ENCODE data around the gene SETD2. TPM values are rescaled to one million over a fixed set of nuclear protein-coding genes. Genes with fewer than 3 reads are reported as not detected.

Gene SETD2
- total RNA-seq, 1 donor = 45.3 TPM

DNA sequence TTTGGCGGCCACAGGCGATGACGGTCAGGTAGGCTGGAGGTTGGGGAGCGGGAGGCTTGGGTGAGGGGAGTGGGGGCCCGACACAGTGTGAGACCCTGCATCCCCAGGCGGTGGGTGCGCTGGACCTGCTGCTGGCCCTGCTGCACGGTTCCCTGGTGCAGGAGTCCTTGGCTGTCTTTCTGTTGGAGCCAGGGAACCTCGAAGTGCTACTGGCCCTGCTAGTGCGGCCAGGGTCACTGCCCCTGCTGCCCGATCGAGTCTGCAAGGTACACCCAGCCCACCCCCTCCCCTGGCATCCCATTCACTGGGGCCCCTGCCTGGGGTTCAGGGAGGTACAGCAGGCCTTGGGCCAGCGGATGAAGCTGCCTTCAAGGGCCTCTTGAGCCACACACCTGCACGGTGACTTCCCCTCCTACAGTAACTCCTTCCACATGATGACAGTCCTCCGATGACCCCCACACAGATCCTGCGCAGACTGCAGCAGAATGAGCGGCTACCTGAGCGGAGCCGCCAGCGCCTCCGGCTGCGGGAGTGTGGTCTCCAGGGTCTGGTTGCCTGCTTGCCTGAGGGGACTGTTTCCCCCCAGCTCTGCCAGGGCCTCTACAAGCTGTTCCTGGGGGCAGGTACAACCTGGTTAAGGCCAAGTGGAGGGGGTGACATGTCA is 164.9 kb downstream of the SETD2 start:
- TF ChIP-seq, protein P1, sequence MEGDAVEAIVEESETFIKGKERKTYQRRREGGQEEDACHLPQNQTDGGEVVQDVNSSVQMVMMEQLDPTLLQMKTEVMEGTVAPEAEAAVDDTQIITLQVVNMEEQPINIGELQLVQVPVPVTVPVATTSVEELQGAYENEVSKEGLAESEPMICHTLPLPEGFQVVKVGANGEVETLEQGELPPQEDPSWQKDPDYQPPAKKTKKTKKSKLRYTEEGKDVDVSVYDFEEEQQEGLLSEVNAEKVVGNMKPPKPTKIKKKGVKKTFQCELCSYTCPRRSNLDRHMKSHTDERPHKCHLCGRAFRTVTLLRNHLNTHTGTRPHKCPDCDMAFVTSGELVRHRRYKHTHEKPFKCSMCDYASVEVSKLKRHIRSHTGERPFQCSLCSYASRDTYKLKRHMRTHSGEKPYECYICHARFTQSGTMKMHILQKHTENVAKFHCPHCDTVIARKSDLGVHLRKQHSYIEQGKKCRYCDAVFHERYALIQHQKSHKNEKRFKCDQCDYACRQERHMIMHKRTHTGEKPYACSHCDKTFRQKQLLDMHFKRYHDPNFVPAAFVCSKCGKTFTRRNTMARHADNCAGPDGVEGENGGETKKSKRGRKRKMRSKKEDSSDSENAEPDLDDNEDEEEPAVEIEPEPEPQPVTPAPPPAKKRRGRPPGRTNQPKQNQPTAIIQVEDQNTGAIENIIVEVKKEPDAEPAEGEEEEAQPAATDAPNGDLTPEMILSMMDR (IDR thresholded peaks at IDR 0.05; ENCODE audit: insufficient read depth, low read depth, low read length) = no peak
- no peak for DNase-seq (ENCODE audit: low read depth)
- no peak overlapping the region for H3K4me3 ChIP-seq (ENCODE audit: low read depth, low read length)

DNA sequence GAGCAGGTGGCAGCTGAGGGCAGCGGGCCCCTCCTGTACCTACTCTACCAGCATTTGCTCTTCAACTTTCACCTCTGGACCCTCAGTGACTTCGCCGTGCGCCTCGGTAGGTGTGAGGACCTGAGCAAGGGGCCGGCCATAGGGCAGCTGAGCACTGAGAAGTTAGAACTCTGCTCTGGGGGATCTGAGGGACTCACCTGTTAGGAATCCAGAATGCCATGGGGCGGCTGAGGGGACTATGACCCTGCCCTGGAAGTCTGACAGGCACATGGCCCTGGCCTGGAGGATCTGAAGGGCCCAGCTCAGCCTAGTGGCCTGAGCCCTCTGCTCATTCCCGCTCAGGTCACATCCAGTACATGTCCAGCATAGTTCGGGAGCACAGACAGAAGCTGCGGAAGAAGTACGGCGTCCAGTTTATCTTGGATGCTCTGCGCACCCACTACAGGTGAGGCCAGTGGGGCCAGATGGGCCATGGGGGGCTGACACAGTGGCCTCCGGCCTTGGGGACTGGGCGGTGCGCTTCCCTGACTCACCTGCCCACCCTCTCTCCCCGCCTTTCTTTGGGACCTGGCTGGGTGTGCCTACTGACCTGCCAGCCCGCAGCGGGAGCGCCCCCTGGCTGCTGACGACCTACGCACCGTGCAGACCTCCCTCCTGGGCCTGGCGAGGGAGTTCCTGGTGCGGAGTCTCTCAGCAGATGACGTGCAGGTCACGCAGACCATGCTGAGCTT is 165.6 kb downstream of the SETD2 start:
- TF ChIP-seq, protein P1 (IDR thresholded peaks at IDR 0.05; ENCODE audit: insufficient read depth, low read depth, low read length) = peak; percentile 78
- no peak overlapping the region for H3K4me3 ChIP-seq (ENCODE audit: low read depth, low read length)
- peak; percentile 58 for DNase-seq (ENCODE audit: low read depth)

DNA sequence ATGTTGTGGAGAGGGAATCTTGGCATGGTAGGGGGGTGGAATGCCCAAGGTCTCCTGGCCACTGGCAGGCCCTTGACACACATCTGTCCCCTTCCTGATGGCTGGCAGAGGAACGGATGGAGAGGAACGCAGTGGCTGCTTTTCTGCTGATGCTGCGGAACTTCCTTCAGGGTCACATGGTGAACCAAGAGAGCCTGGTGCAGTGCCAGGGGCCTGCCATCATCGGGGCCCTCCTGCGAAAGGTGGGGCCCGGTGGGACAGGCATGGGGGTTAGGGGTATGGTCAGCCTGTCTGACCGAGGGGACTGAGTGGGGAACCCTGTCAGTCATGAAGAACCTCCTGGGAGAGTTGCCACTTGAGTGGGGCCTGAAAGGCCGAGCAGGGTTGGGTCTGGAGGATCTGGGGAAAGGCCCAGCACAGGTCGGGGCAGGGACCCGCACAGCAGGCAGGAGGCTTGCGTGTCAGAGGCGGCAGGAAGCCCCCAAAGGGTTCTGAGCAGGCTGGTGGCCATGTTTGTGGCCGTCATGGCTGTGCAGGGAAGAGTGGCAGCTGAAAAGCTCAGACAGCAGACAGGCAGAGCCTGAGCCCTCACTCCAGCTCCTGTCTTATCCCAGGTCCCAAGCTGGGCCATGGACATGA is 166.3 kb downstream of the SETD2 start:
- TF ChIP-seq, protein P1 (IDR thresholded peaks at IDR 0.05; ENCODE audit: insufficient read depth, low read depth, low read length) = no peak
- no peak overlapping the region for H3K4me3 ChIP-seq (ENCODE audit: low read depth, low read length)
- no peak for DNase-seq (ENCODE audit: low read depth)

DNA sequence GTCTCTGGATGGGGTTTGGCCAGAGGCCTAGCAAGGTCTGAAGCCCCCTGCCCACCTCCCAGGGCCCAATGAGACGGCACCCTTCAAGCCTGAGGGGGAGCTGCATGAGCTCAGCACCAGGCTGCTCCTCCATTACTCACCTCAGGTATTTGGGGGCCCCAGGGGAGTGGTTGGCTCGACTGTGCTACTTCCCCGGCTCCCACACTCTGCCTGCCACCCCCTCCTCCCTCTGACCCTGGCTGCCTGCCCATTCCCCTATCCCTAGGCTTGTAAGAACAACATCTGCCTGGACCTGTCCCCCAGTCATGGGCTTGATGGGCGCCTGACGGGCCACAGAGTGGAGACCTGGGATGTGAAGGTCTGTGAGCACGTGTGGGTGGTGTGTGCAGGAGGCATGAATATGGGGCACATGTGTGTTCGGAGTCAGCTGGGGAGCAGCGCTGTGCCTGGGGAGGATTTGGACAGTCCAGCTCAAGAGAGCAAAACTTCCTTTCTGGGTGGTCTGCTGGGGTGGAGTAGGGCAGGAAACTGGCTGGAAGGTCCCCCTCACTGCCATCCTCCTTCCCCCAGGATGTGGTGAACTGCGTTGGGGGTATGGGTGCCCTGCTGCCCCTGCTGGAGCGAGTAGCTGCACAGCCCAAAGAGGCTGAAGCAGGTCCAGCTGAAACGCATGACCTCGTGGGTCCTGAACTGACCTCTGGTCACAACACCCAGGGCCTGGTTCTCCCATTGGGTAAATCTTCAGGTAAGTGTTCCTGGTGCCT is 167.0 kb downstream of the SETD2 start:
- DNase-seq (ENCODE audit: low read depth) = no peak
- TF ChIP-seq, protein P1 (IDR thresholded peaks at IDR 0.05; ENCODE audit: insufficient read depth, low read depth, low read length) = no peak
- H3K4me3 ChIP-seq (ENCODE audit: low read depth, low read length) = no peak overlapping the region

DNA sequence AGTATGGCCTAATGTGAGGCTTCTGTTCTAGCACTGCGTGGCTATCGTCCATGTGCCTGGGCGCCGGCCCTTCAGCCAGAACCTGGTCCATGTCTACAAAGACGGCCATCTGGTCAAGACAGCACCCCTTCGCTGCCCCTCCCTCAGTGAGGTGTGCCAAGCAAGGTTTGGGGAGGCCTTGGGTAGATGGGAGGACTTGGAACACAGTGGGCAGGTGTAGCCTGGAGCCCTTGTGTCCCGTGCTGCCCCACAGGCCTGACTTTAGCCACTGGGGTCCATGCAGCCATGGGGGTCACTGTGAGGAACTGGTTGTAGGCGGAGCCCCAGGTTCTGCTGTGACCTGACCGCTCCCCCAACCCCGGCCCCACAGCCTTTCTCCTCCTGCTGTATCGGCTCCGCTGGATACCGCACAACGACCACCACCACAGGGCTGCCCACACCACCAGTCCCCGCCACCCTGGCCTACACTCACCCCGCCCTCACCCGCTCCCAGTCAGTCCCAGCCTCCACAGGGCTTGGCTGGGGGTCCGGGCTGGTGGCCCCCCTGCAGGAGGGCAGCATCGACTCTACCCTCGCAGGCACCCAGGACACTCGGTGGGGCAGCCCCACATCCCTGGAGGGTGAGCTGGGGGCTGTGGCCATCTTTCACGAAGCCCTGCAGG is 167.9 kb downstream of the SETD2 start:
- DNase-seq (ENCODE audit: low read depth) = no peak
- H3K4me3 ChIP-seq (ENCODE audit: low read depth, low read length) = no peak overlapping the region
- TF ChIP-seq, protein P1 (IDR thresholded peaks at IDR 0.05; ENCODE audit: insufficient read depth, low read depth, low read length) = no peak
